NT2/D1 (cell line): ENCODE data around the gene DYRK1A.
"Not testable (repeated sequence)": the region's sequence is repeated elsewhere in the genome, so short reads cannot be mapped to it uniquely, and the experiment has no call there.

Source experiments
- DNase-seq: peaks from one replicate; pipeline ENCODE4 v3.0.0-alpha.2; 2011; ENCODE audit warnings: low read depth, low spot score
- H3K27me3 ChIP-seq: 2 replicates; pipeline ENCODE4 v1.6.0; 2011; ENCODE audit warnings: mild to moderate bottlenecking; ENCODE audit not compliant: insufficient read length, insufficient read depth
- H3K36me3 ChIP-seq: 2 replicates; pipeline ENCODE4 v1.6.1; 2011; ENCODE audit warnings: mild to moderate bottlenecking, low read length, mixed read lengths; ENCODE audit not compliant: insufficient read depth, insufficient read length
- H3K4me1 ChIP-seq: 2 replicates; pipeline ENCODE4 v1.5.1; 2011; ENCODE audit not compliant: insufficient read depth, insufficient read length
- H3K4me3 ChIP-seq: 2 replicates; pipeline ENCODE4 v1.5.1; 2011; ENCODE audit warnings: low read depth; ENCODE audit not compliant: insufficient read length
- H3K9ac ChIP-seq: 2 replicates; pipeline ENCODE4 v1.6.0; 2011; ENCODE audit warnings: low read depth; ENCODE audit not compliant: insufficient read length
- H3K9me3 ChIP-seq: 2 replicates; pipeline ENCODE4 v1.5.1; 2011; ENCODE audit warnings: mild to moderate bottlenecking, low read length; ENCODE audit not compliant: insufficient read depth
- SUZ12 ChIP-seq: IDR thresholded peaks from 2 replicates; pipeline ENCODE4 v1.6.1; 2011; ENCODE audit not compliant: insufficient read length, insufficient read depth; ENCODE audit errors: extremely low read depth
- YY1 ChIP-seq: IDR thresholded peaks from 2 replicates; pipeline ENCODE4 v1.6.1; 2011; ENCODE audit not compliant: insufficient read length, insufficient read depth
- ZNF274 ChIP-seq: IDR thresholded peaks from 2 replicates; pipeline ENCODE4 v1.6.1; 2011; ENCODE audit warnings: mild to moderate bottlenecking, low read depth, low read length

DYRK1A gene

GRCh38 chr21:37547615-37548200 lies 181.1 kb downstream of the DYRK1A start:
- Histone ChIP-seq H3K4me3 (no peak overlapping the region), H3K9ac (no peak overlapping the region)

GRCh38 chr21:37548521-37548981 lies 182.0 kb downstream of the DYRK1A start:
- Histone ChIP-seq H3K36me3 (no peaks in the 10 kb centered on the region), H3K27me3 (no peaks in the 10 kb centered on the region), H3K9ac (no peak overlapping the region), H3K9me3 (no peaks in the 10 kb centered on the region), H3K4me1 (no peaks in the 10 kb centered on the region), H3K4me3 (no peak overlapping the region)
- TF ChIP-seq YY1: no peak
- no peak for TF ChIP-seq ZNF274
- TF ChIP-seq SUZ12: no peak
- DNase-seq: no peak

More at GRCh38 chr21:37547615-37548200, 181.1 kb downstream of the DYRK1A start:
- TF ChIP-seq YY1 (no peak), SUZ12 (no peak), ZNF274 (no peak)
- peaks cover 3% of the 10 kb centered on the region; the same call in 1 of the 2 replicates for H3K9me3 ChIP-seq
- H3K4me1 ChIP-seq: no peaks in the 10 kb centered on the region
- H3K27me3 ChIP-seq: no peaks in the 10 kb centered on the region
- no peak for DNase-seq
- H3K36me3 ChIP-seq: no peaks in the 10 kb centered on the region

- not testable (repeated sequence) for H3K4me3 ChIP-seq, DNase-seq, H3K36me3 ChIP-seq, H3K9me3 ChIP-seq, H3K27me3 ChIP-seq, H3K9ac ChIP-seq, H3K4me1 ChIP-seq
Measured at GRCh38 chr21:37549730-37550129, 183.2 kb downstream of the DYRK1A start.

GRCh38 chr21:37550157-37550556 lies 183.6 kb downstream of the DYRK1A start:
- Histone ChIP-seq H3K27me3 (no peaks in the 10 kb centered on the region), H3K36me3 (no peaks in the 10 kb centered on the region), H3K4me3 (no peak overlapping the region), H3K9ac (no peak overlapping the region), H3K4me1 (no peaks in the 10 kb centered on the region), H3K9me3 (no peaks in the 10 kb centered on the region)
- TF ChIP-seq YY1 (no peak), SUZ12 (no peak), ZNF274 (no peak)
- no peak for DNase-seq

GRCh38 chr21:37550618-37551330 lies 184.2 kb downstream of the DYRK1A start:
- Histone ChIP-seq H3K4me1 (no peaks in the 10 kb centered on the region), H3K9me3 (no peaks in the 10 kb centered on the region), H3K4me3 (no peak overlapping the region), H3K36me3 (no peaks in the 10 kb centered on the region), H3K27me3 (no peaks in the 10 kb centered on the region), H3K9ac (no peak overlapping the region)
- TF ChIP-seq SUZ12: no peak
- TF ChIP-seq ZNF274: no peak
- TF ChIP-seq YY1: no peak
- DNase-seq: no peak

- H3K4me3 ChIP-seq: no peak overlapping the region
- H3K4me1 ChIP-seq: no peaks in the 10 kb centered on the region
- no peak overlapping the region for H3K9ac ChIP-seq
- no peak for DNase-seq
- no peaks in the 10 kb centered on the region for H3K36me3 ChIP-seq
- no peak for TF ChIP-seq SUZ12
- no peak for TF ChIP-seq ZNF274
- TF ChIP-seq YY1: no peak
- no peaks in the 10 kb centered on the region for H3K9me3 ChIP-seq
- no peaks in the 10 kb centered on the region for H3K27me3 ChIP-seq
Measured at GRCh38 chr21:37551331-37551992, 184.9 kb downstream of the DYRK1A start.

- Histone ChIP-seq H3K9ac (no peak overlapping the region), H3K9me3 (no peaks in the 10 kb centered on the region), H3K4me3 (no peak overlapping the region), H3K27me3 (no peaks in the 10 kb centered on the region), H3K36me3 (no peaks in the 10 kb centered on the region), H3K4me1 (no peaks in the 10 kb centered on the region)
- no peak for TF ChIP-seq SUZ12
- TF ChIP-seq YY1: no peak
- no peak for TF ChIP-seq ZNF274
- no peak for DNase-seq
Measured at GRCh38 chr21:37551993-37552355, 185.4 kb downstream of the DYRK1A start.
